ENCODE results near the gene IPO9. TPM values are rescaled to one million over a fixed set of nuclear protein-coding genes. Genes with fewer than 3 reads are reported as not detected.

The IPO9 gene
- total and polyA plus RNA-seq, 2 experiments from 2014 or later, result 47.6 to 87.4 TPM

DNA sequence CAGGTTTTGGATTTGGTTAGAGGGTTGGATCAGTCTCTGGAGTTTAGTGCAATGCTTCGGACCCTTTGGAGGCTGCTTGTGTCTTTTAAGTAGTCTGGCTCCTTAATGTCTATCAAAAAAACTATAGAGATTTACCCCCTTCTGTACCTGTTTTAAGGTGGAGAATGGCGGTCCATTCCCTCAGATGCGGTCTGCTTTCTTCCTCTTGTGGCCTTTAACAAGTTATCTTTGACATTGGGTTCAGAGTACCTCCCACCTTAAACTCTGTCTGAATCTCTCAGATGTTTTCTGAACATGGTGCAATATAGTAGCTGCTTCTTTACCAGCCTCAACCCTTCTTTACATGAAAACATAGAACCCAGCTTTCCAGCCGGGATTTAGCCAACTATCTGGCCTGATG is 2.4 kb downstream of the IPO9 start:
- Histone ChIP-seq H3K4me3 (peak overlapping the region; percentile 16; the same call in 1 of the 2 replicates), H4K20me1 (replicated peaks; ENCODE audit: insufficient read depth) (peaks cover 48% of the 10 kb centered on the region), H3F3A (replicated peaks; ENCODE audit: low read depth) (peaks cover 5% of the 10 kb centered on the region; the same call in 1 of the 2 replicates), H3K36me3 (ENCODE audit: insufficient read depth) (0 out of 2 replicates have a peak, but pooled peaks cover 3% of the 10 kb centered on the region), H3K27me3 (ENCODE audit: insufficient read depth) (no peaks in the 10 kb centered on the region), H3K4me2 (peak overlapping the region; percentile 89), H3K27ac (ENCODE audit: low read depth) (0 out of 2 replicates have a peak overlapping the region, but pooled peaks have one; percentile 53), H3K9me2 (ENCODE audit: insufficient read depth) (0 out of 2 replicates have a peak, but pooled peaks cover 3% of the 10 kb centered on the region), H2AFZ (no peak overlapping the region), H3K79me2 (replicated peaks; ENCODE audit: insufficient read depth) (peaks cover 76% of the 10 kb centered on the region), H3K4me1 (ENCODE audit: insufficient read depth) (peaks cover 26% of the 10 kb centered on the region)
- TF ChIP-seq, protein P1, sequence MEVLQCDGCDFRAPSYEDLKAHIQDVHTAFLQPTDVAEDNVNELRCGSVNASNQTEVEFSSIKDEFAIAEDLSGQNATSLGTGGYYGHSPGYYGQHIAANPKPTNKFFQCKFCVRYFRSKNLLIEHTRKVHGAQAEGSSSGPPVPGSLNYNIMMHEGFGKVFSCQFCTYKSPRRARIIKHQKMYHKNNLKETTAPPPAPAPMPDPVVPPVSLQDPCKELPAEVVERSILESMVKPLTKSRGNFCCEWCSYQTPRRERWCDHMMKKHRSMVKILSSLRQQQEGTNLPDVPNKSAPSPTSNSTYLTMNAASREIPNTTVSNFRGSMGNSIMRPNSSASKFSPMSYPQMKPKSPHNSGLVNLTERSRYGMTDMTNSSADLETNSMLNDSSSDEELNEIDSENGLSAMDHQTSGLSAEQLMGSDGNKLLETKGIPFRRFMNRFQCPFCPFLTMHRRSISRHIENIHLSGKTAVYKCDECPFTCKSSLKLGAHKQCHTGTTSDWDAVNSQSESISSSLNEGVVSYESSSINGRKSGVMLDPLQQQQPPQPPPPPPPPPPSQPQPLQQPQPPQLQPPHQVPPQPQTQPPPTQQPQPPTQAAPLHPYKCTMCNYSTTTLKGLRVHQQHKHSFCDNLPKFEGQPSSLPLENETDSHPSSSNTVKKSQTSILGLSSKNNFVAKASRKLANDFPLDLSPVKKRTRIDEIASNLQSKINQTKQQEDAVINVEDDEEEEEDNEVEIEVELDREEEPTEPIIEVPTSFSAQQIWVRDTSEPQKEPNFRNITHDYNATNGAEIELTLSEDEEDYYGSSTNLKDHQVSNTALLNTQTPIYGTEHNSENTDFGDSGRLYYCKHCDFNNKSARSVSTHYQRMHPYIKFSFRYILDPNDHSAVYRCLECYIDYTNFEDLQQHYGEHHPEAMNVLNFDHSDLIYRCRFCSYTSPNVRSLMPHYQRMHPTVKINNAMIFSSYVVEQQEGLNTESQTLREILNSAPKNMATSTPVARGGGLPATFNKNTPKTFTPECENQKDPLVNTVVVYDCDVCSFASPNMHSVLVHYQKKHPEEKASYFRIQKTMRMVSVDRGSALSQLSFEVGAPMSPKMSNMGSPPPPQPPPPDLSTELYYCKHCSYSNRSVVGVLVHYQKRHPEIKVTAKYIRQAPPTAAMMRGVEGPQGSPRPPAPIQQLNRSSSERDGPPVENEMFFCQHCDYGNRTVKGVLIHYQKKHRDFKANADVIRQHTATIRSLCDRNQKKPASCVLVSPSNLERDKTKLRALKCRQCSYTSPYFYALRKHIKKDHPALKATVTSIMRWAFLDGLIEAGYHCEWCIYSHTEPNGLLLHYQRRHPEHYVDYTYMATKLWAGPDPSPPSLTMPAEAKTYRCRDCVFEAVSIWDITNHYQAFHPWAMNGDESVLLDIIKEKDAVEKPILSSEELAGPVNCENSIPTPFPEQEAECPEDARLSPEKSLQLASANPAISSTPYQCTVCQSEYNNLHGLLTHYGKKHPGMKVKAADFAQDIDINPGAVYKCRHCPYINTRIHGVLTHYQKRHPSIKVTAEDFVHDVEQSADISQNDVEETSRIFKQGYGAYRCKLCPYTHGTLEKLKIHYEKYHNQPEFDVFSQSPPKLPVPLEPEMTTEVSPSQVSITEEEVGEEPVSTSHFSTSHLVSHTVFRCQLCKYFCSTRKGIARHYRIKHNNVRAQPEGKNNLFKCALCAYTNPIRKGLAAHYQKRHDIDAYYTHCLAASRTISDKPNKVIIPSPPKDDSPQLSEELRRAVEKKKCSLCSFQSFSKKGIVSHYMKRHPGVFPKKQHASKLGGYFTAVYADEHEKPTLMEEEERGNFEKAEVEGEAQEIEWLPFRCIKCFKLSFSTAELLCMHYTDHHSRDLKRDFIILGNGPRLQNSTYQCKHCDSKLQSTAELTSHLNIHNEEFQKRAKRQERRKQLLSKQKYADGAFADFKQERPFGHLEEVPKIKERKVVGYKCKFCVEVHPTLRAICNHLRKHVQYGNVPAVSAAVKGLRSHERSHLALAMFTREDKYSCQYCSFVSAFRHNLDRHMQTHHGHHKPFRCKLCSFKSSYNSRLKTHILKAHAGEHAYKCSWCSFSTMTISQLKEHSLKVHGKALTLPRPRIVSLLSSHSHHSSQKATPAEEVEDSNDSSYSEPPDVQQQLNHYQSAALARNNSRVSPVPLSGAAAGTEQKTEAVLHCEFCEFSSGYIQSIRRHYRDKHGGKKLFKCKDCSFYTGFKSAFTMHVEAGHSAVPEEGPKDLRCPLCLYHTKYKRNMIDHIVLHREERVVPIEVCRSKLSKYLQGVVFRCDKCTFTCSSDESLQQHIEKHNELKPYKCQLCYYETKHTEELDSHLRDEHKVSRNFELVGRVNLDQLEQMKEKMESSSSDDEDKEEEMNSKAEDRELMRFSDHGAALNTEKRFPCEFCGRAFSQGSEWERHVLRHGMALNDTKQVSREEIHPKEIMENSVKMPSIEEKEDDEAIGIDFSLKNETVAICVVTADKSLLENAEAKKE (CRISPR knock-in tag; IDR thresholded peaks at IDR 0.05), result no peak
- no peak for TF ChIP-seq STAT1 (IDR thresholded peaks at IDR 0.05; ENCODE audit: unreplicated experiment)
- TF ChIP-seq NANOG (IDR thresholded peaks at IDR 0.05; ENCODE audit: borderline replicate concordance), result no peak
- TF ChIP-seq EZH2 (IDR thresholded peaks at IDR 0.05; ENCODE audit: low read depth, unreplicated experiment), result no peak
- H3K27ac Mint-ChIP-seq, result no peak overlapping the region
- H3K4me3 Mint-ChIP-seq, result peak overlapping the region; percentile 94
- H3K36me3 Mint-ChIP-seq (ENCODE audit: low read depth), result no peaks in the 10 kb centered on the region; the same call in 1 of the 3 replicates
- DNase-seq (ENCODE audit: low spot score), result no peak
- ATAC-seq, result no peak
- H3K9me3 Mint-ChIP-seq, result no peaks in the 10 kb centered on the region; the same call in 2 of the 3 replicates
- H3K4me1 Mint-ChIP-seq, result peaks cover 41% of the 10 kb centered on the region
- H3K27me3 Mint-ChIP-seq (ENCODE audit: insufficient read depth, low read depth, poor library complexity), result no peaks in the 10 kb centered on the region

DNA sequence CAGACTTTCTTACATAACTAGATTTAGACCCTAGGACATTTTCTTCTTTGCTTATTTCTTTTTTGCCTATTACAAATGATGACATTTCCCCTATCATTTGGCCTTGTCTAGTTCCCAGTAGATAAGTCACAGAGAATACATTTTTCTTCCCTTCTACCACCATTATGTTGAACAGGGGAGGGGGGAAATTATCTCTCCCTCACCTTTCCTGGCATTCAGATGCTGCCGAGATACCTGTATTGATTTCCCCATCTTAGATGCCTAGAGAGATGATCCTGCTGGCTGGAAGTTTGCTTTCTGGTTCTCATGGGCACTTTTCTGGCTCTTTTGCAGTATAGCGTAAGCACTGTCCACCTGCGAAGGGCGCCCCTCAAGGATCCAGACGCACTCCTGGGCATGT is 5.7 kb downstream of the IPO9 start:
- Mint-ChIP-seq H3K36me3 (ENCODE audit: low read depth) (peaks cover 12% of the 10 kb centered on the region), H3K27ac (no peak overlapping the region), H3K4me1 (peaks cover 24% of the 10 kb centered on the region), H3K27me3 (ENCODE audit: insufficient read depth, low read depth, poor library complexity) (no peaks in the 10 kb centered on the region), H3K4me3 (no peak overlapping the region), H3K9me3 (no peaks in the 10 kb centered on the region)
- no peak overlapping the region for H3K4me2 ChIP-seq
- no peak overlapping the region for H2AFZ ChIP-seq
- no peak for DNase-seq (ENCODE audit: low spot score)
- H3K4me1 ChIP-seq (ENCODE audit: insufficient read depth), result peaks cover 17% of the 10 kb centered on the region
- ATAC-seq, result no peak
- H3K4me3 ChIP-seq, result no peak overlapping the region
- no peaks in the 10 kb centered on the region for H3F3A ChIP-seq (replicated peaks; ENCODE audit: low read depth)
- no peaks in the 10 kb centered on the region for H3K27me3 ChIP-seq (ENCODE audit: insufficient read depth)
- H3K27ac ChIP-seq (ENCODE audit: low read depth), result 0 out of 2 replicates have a peak overlapping the region, but pooled peaks have one; percentile 43
- H3K9me2 ChIP-seq (ENCODE audit: insufficient read depth), result no peaks in the 10 kb centered on the region
- H3K79me2 ChIP-seq (replicated peaks; ENCODE audit: insufficient read depth), result peaks cover 100% of the 10 kb centered on the region
- peaks cover 71% of the 10 kb centered on the region for H4K20me1 ChIP-seq (replicated peaks; ENCODE audit: insufficient read depth)
- 0 out of 2 replicates have a peak, but pooled peaks cover 3% of the 10 kb centered on the region for H3K36me3 ChIP-seq (ENCODE audit: insufficient read depth)
- TF ChIP-seq EZH2 (IDR thresholded peaks at IDR 0.05; ENCODE audit: low read depth, unreplicated experiment) (no peak), JUNB (IDR thresholded peaks at IDR 0.05; ENCODE audit: unreplicated experiment) (no peak), STAT1 (IDR thresholded peaks at IDR 0.05; ENCODE audit: unreplicated experiment) (no peak), ZNF114 (CRISPR knock-in tag; IDR thresholded peaks at IDR 0.05) (no peak), EZH2phosphoT487 (IDR thresholded peaks at IDR 0.05; ENCODE audit: unreplicated experiment) (no peak), CREB1 (CRISPR knock-in tag; IDR thresholded peaks at IDR 0.05; ENCODE audit: low read depth) (no peak), ZNF331 (CRISPR knock-in tag; IDR thresholded peaks at IDR 0.05; ENCODE audit: low read depth) (no peak), POLR2AphosphoS5 (IDR thresholded peaks at IDR 0.05; ENCODE audit: low read depth) (no peak), NANOG (IDR thresholded peaks at IDR 0.05; ENCODE audit: borderline replicate concordance) (no peak)
- TF ChIP-seq, protein P2, sequence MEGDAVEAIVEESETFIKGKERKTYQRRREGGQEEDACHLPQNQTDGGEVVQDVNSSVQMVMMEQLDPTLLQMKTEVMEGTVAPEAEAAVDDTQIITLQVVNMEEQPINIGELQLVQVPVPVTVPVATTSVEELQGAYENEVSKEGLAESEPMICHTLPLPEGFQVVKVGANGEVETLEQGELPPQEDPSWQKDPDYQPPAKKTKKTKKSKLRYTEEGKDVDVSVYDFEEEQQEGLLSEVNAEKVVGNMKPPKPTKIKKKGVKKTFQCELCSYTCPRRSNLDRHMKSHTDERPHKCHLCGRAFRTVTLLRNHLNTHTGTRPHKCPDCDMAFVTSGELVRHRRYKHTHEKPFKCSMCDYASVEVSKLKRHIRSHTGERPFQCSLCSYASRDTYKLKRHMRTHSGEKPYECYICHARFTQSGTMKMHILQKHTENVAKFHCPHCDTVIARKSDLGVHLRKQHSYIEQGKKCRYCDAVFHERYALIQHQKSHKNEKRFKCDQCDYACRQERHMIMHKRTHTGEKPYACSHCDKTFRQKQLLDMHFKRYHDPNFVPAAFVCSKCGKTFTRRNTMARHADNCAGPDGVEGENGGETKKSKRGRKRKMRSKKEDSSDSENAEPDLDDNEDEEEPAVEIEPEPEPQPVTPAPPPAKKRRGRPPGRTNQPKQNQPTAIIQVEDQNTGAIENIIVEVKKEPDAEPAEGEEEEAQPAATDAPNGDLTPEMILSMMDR (conservative IDR thresholded peaks at IDR 0.05; ENCODE audit: low read depth in 2 of 2), result no peak
- TF ChIP-seq, protein P3, sequence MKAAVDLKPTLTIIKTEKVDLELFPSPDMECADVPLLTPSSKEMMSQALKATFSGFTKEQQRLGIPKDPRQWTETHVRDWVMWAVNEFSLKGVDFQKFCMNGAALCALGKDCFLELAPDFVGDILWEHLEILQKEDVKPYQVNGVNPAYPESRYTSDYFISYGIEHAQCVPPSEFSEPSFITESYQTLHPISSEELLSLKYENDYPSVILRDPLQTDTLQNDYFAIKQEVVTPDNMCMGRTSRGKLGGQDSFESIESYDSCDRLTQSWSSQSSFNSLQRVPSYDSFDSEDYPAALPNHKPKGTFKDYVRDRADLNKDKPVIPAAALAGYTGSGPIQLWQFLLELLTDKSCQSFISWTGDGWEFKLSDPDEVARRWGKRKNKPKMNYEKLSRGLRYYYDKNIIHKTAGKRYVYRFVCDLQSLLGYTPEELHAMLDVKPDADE (IDR thresholded peaks at IDR 0.05), result no peak

Measured in GM23338 (cell line).